ENCODE results near the gene FARP2.

Gene FARP2

GRCh38 chr2:241344925-241345651 lies 11.0 kb upstream of the FARP2 start:
- no peak overlapping the region for H3K9ac ChIP-seq (ENCODE audit: low read length)
- no peaks in the 10 kb centered on the region for H3K79me2 ChIP-seq (ENCODE audit: insufficient read depth, low read length)
- no peaks in the 10 kb centered on the region for H3K4me1 ChIP-seq (ENCODE audit: insufficient read depth, low read length, severe bottlenecking)
- no peaks in the 10 kb centered on the region for H3F3A ChIP-seq (ENCODE audit: insufficient read depth, low read length)
- no peak overlapping the region for H3K27ac ChIP-seq (ENCODE audit: low read depth, low read length, poor library complexity, severe bottlenecking)
- no peaks in the 10 kb centered on the region; the same call in 1 of the 2 replicates for H4K20me1 ChIP-seq (ENCODE audit: insufficient read depth, low read length)
- H3K9me3 ChIP-seq (ENCODE audit: low read length), result no peaks in the 10 kb centered on the region
- no peaks in the 10 kb centered on the region for H3K27me3 ChIP-seq (ENCODE audit: insufficient read depth, low read length)
- no peak overlapping the region for H2AFZ ChIP-seq (ENCODE audit: low read length)
- no peak overlapping the region for H3K4me3 ChIP-seq (ENCODE audit: low read depth, low read length, poor library complexity, severe bottlenecking)
- no peaks in the 10 kb centered on the region for H3K9me2 ChIP-seq (ENCODE audit: low read depth, low read length)
- TF ChIP-seq CTCF (IDR thresholded peaks at IDR 0.05; ENCODE audit: low read length) (no peak), EZH2 (IDR thresholded peaks at IDR 0.05; ENCODE audit: borderline replicate concordance, low read length) (no peak)
- H3K36me3 ChIP-seq (ENCODE audit: insufficient read depth, low read length), result peaks cover 98% of the 10 kb centered on the region
- no peak overlapping the region for H3K4me2 ChIP-seq (ENCODE audit: low read length)

- H3K9ac ChIP-seq (ENCODE audit: low read length), result no peak overlapping the region
- no peak overlapping the region for H3K4me3 ChIP-seq (ENCODE audit: low read depth, low read length, poor library complexity, severe bottlenecking)
- H3K4me1 ChIP-seq (ENCODE audit: insufficient read depth, low read length, severe bottlenecking), result peaks cover 2% of the 10 kb centered on the region
- no peak overlapping the region for H2AFZ ChIP-seq (ENCODE audit: low read length)
- H3K79me2 ChIP-seq (ENCODE audit: insufficient read depth, low read length), result no peaks in the 10 kb centered on the region
- peaks cover 98% of the 10 kb centered on the region for H3K36me3 ChIP-seq (ENCODE audit: insufficient read depth, low read length)
- 0 out of 2 replicates have a peak, but pooled peaks cover 11% of the 10 kb centered on the region for H3F3A ChIP-seq (ENCODE audit: insufficient read depth, low read length)
- H3K9me2 ChIP-seq (ENCODE audit: low read depth, low read length), result no peaks in the 10 kb centered on the region
- no peaks in the 10 kb centered on the region for H3K9me3 ChIP-seq (ENCODE audit: low read length)
- H3K4me2 ChIP-seq (ENCODE audit: low read length), result no peak overlapping the region
- H4K20me1 ChIP-seq (ENCODE audit: insufficient read depth, low read length), result no peaks in the 10 kb centered on the region
- H3K27me3 ChIP-seq (ENCODE audit: insufficient read depth, low read length), result no peaks in the 10 kb centered on the region
- no peak overlapping the region for H3K27ac ChIP-seq (ENCODE audit: low read depth, low read length, poor library complexity, severe bottlenecking)
- TF ChIP-seq CTCF (IDR thresholded peaks at IDR 0.05; ENCODE audit: low read length) (no peak), EZH2 (IDR thresholded peaks at IDR 0.05; ENCODE audit: borderline replicate concordance, low read length) (no peak)
Observed at GRCh38 chr2:241349941-241350340, 6.1 kb upstream of the FARP2 start.

GRCh38 chr2:241350530-241350877 lies 5.6 kb upstream of the FARP2 start:
- no peaks in the 10 kb centered on the region for H3K27me3 ChIP-seq (ENCODE audit: insufficient read depth, low read length)
- TF ChIP-seq CTCF (IDR thresholded peaks at IDR 0.05; ENCODE audit: low read length), result no peak
- TF ChIP-seq EZH2 (IDR thresholded peaks at IDR 0.05; ENCODE audit: borderline replicate concordance, low read length), result no peak
- no peak overlapping the region for H3K4me3 ChIP-seq (ENCODE audit: low read depth, low read length, poor library complexity, severe bottlenecking)
- H3K27ac ChIP-seq (ENCODE audit: low read depth, low read length, poor library complexity, severe bottlenecking), result no peak overlapping the region
- H3K79me2 ChIP-seq (ENCODE audit: insufficient read depth, low read length), result no peaks in the 10 kb centered on the region
- H3K9me2 ChIP-seq (ENCODE audit: low read depth, low read length), result no peaks in the 10 kb centered on the region
- H2AFZ ChIP-seq (ENCODE audit: low read length), result no peak overlapping the region
- 0 out of 2 replicates have a peak, but pooled peaks cover 11% of the 10 kb centered on the region for H3F3A ChIP-seq (ENCODE audit: insufficient read depth, low read length)
- H3K4me2 ChIP-seq (ENCODE audit: low read length), result no peak overlapping the region
- peaks cover 95% of the 10 kb centered on the region for H3K36me3 ChIP-seq (ENCODE audit: insufficient read depth, low read length)
- H4K20me1 ChIP-seq (ENCODE audit: insufficient read depth, low read length), result no peaks in the 10 kb centered on the region
- H3K9me3 ChIP-seq (ENCODE audit: low read length), result no peaks in the 10 kb centered on the region
- no peak overlapping the region for H3K9ac ChIP-seq (ENCODE audit: low read length)
- peaks cover 6% of the 10 kb centered on the region for H3K4me1 ChIP-seq (ENCODE audit: insufficient read depth, low read length, severe bottlenecking)
